HepG2 (cell line): Measurements from ENCODE around the gene UBXN6. TPM values are rescaled to one million over a fixed set of nuclear protein-coding genes. Genes with fewer than 3 reads are reported as not detected.

Experiments used
- ARNT2 ChIP-seq: sonication (generic); formaldehyde crosslinking; IDR thresholded peaks from 2 replicates; pipeline ENCODE4 v1.8.0; 2022; ENCODE audit warnings: mild to moderate bottlenecking, low read depth, missing genetic modification reagents, moderate library complexity
- ETV6 ChIP-seq: sonication (generic); formaldehyde crosslinking; conservative IDR thresholded peaks from 2 replicates; pipeline ENCODE4 v1.4.0; 2020; ENCODE audit warnings: missing genetic modification reagents
- KLF9 ChIP-seq: IDR thresholded peaks from 2 replicates; pipeline ENCODE4 v1.6.1; 2016; ENCODE audit warnings: low read depth
- MTA3 ChIP-seq: sonication (generic); formaldehyde crosslinking; IDR thresholded peaks from 2 replicates; pipeline ENCODE4 v1.4.0; 2020; ENCODE audit warnings: missing genetic modification reagents
- NR2F2 ChIP-seq: IDR thresholded peaks from 2 replicates; pipeline ENCODE4 v1.6.1; 2012; ENCODE audit warnings: low read depth, inconsistent platforms, borderline replicate concordance
- SOX5 ChIP-seq: IDR thresholded peaks from 2 replicates; pipeline ENCODE4 v1.6.1; 2016; ENCODE audit warnings: borderline replicate concordance
- SP2 ChIP-seq: sonication (generic); formaldehyde crosslinking; IDR thresholded peaks from 2 replicates; pipeline ENCODE4 v1.5.1; 2020; ENCODE audit warnings: mild to moderate bottlenecking, missing genetic modification reagents
- ZFP41 ChIP-seq: sonication (generic); formaldehyde crosslinking; IDR thresholded peaks from 2 replicates; pipeline ENCODE4 v1.4.0; 2020; ENCODE audit warnings: mild to moderate bottlenecking, missing genetic modification reagents, borderline replicate concordance
- ZFX ChIP-seq: sonication (generic); formaldehyde crosslinking; IDR thresholded peaks from 2 replicates; pipeline ENCODE4 v1.4.0; 2020; ENCODE audit warnings: mild to moderate bottlenecking, low read depth, missing genetic modification reagents, moderate library complexity
- ZNF121 ChIP-seq: sonication (generic); formaldehyde crosslinking; IDR thresholded peaks from 2 replicates; pipeline ENCODE4 v1.5.0; 2020; ENCODE audit warnings: mild to moderate bottlenecking, missing genetic modification reagents
- ZNF205 ChIP-seq: IDR thresholded peaks from 2 replicates; pipeline ENCODE4 v1.6.1; 2018; ENCODE audit warnings: missing biosample characterization, missing genetic modification reagents
- ZNF510 ChIP-seq: sonication (generic); formaldehyde crosslinking; IDR thresholded peaks from 2 replicates; pipeline ENCODE4 v1.4.0; 2020; ENCODE audit warnings: low read depth, mild to moderate bottlenecking, missing genetic modification reagents
- ZNF709 ChIP-seq: sonication (generic); formaldehyde crosslinking; IDR thresholded peaks from 2 replicates; pipeline ENCODE4 v1.5.0; 2020; ENCODE audit warnings: mild to moderate bottlenecking, missing genetic modification reagents
- ZNF737 ChIP-seq: sonication (generic); formaldehyde crosslinking; IDR thresholded peaks from 2 replicates; pipeline ENCODE4 v1.5.0; 2020; ENCODE audit warnings: missing genetic modification reagents, mild to moderate bottlenecking, borderline replicate concordance
- polyA plus RNA-seq, 8 experiments: library from polyadenylated mRNA; depleted of rRNA in 3 of 8; stranded (reverse) in 7 of 8; unstranded in 1 of 8; fragments of >200 nt; fragmentation: Illumina TruSeq in 4 of 8; extraction: Trizol in 4 of 8; gene quantifications; 2 replicates each; pipeline versions ENCODE4 v1.2.1 to v1.2.3, GENCODE V29; 2011 to 2016; ENCODE audit warnings: low read depth in 4 of 8, missing spikeins in 1 of 8, mixed read lengths in 1 of 8; ENCODE audit not compliant: insufficient read depth in 1 of 8
- total RNA-seq, 5 experiments: library from RNA; depleted of rRNA; stranded (reverse); fragments of >200 nt; fragmentation: Illumina TruSeq; extraction: Trizol; gene quantifications; 2 replicates each; pipeline ENCODE4 v1.2.3, GENCODE V29; 2016; ENCODE audit warnings: low read depth in 1 of 5
- TF ChIP-seq, protein P1 (sequence below): sonication (generic); formaldehyde crosslinking; IDR thresholded peaks from 2 replicates; pipeline ENCODE4 v1.8.1; 2023; ENCODE audit warnings: mild to moderate bottlenecking, missing genetic modification reagents
- TF ChIP-seq, protein P2 (sequence below): sonication (generic); formaldehyde crosslinking; IDR thresholded peaks from 2 replicates; pipeline ENCODE4 v1.5.1; 2020; ENCODE audit warnings: missing genetic modification reagents, mild to moderate bottlenecking, borderline replicate concordance
- TF ChIP-seq, protein P3 (sequence below): sonication (generic); formaldehyde crosslinking; conservative IDR thresholded peaks from 2 replicates; pipeline ENCODE4 v1.4.0; 2020; ENCODE audit warnings: mild to moderate bottlenecking, missing genetic modification reagents, moderate library complexity
- TF ChIP-seq, protein P4 (sequence below): sonication (generic); formaldehyde crosslinking; IDR thresholded peaks from 2 replicates; pipeline ENCODE4 v1.5.0; 2020; ENCODE audit warnings: missing genetic modification reagents
- TF ChIP-seq, protein P5 (sequence below): sonication (generic); formaldehyde crosslinking; IDR thresholded peaks from 2 replicates; pipeline ENCODE4 v1.4.0; 2020; ENCODE audit warnings: missing genetic modification reagents, borderline replicate concordance
- TF ChIP-seq, protein P6 (sequence below): IDR thresholded peaks from 2 replicates; pipeline ENCODE4 v1.6.1; 2018; ENCODE audit warnings: missing genetic modification reagents

The UBXN6 gene
- total and polyA plus RNA-seq, 2 of the 13 experiments (the other 11 are each of a cell fraction or from before 2014, with no cell fraction given) = 34.9 to 35.5 TPM

DNA sequence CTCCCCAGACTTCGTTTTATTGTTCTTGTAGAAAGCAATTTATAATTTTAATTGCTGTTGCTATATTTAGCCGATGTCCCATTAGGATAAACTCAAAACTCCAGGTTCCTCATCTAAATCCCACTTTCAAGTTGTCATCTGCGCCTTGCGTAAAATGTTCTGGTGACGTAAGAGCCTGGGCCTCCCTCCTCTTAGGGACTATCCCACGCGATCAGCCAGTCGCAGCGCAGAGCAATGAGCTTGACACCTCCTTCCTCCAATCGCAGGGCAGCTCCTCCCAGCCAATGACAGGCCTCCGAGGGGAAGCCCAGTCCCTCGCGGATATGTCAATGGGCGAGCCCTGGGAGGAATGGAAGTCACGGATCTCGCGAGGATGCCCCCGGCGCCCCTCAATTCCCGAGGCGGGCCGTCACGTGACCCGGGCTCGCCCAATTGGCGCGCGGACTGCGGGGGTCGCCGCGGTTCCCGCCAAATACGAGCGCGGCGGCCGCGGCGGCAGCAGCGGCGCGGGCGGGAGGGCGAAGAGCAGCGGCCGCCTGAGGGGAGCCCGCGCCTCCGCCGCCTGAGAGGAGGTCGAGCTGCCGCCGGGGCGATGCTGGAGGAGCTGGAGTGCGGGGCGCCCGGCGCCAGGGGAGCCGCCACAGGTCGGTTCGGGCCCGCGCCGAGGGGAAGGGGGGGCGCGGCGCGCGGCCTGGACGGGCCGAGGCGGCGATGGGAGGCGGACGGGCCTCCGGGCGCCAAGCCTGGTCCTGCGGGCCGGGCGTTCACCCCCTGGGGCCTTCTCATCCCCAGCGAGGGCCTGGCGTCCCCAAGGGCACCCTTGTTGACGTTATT is 55.2 kb downstream of the UBXN6 start, which contains the start of gene CHAF1A (continued):
- TF ChIP-seq, protein P1, sequence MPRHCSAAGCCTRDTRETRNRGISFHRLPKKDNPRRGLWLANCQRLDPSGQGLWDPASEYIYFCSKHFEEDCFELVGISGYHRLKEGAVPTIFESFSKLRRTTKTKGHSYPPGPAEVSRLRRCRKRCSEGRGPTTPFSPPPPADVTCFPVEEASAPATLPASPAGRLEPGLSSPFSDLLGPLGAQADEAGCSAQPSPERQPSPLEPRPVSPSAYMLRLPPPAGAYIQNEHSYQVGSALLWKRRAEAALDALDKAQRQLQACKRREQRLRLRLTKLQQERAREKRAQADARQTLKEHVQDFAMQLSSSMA (CRISPR knock-in tag) = no peak
- TF ChIP-seq, protein P2, sequence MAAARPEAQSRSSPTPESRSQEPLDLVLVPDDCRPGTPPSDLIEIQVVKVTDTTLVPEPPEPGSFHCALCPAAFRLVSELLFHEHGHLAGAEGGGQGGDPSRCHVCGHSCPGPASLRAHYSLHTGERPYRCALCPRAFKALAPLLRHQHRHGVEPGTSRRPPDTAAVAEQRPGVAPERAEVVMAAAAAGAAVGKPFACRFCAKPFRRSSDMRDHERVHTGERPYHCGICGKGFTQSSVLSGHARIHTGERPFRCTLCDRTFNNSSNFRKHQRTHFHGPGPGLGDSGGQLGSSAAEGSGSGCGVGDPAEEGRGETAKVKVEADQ (CRISPR knock-in tag) = 0 out of 2 replicates have a peak, but pooled peaks have one; percentile 15
- TF ChIP-seq ARNT2 (CRISPR knock-in tag) (peak; percentile 99), ZFX (peak; percentile 69), NR2F2 (no peak), ZNF510 (CRISPR knock-in tag) (no peak), ZNF709 (CRISPR knock-in tag) (no peak), SOX5 (CRISPR knock-in tag) (no peak), ZFP41 (no peak), MTA3 (CRISPR knock-in tag) (no peak), ZNF121 (CRISPR knock-in tag) (no peak), SP2 (CRISPR knock-in tag) (peak; percentile 96), KLF9 (no peak; the same call in 1 of the 2 replicates), ETV6 (no peak), ZNF205 (no peak), ZNF737 (no peak)
- TF ChIP-seq, protein P3, sequence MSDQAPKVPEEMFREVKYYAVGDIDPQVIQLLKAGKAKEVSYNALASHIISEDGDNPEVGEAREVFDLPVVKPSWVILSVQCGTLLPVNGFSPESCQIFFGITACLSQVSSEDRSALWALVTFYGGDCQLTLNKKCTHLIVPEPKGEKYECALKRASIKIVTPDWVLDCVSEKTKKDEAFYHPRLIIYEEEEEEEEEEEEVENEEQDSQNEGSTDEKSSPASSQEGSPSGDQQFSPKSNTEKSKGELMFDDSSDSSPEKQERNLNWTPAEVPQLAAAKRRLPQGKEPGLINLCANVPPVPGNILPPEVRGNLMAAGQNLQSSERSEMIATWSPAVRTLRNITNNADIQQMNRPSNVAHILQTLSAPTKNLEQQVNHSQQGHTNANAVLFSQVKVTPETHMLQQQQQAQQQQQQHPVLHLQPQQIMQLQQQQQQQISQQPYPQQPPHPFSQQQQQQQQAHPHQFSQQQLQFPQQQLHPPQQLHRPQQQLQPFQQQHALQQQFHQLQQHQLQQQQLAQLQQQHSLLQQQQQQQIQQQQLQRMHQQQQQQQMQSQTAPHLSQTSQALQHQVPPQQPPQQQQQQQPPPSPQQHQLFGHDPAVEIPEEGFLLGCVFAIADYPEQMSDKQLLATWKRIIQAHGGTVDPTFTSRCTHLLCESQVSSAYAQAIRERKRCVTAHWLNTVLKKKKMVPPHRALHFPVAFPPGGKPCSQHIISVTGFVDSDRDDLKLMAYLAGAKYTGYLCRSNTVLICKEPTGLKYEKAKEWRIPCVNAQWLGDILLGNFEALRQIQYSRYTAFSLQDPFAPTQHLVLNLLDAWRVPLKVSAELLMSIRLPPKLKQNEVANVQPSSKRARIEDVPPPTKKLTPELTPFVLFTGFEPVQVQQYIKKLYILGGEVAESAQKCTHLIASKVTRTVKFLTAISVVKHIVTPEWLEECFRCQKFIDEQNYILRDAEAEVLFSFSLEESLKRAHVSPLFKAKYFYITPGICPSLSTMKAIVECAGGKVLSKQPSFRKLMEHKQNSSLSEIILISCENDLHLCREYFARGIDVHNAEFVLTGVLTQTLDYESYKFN (CRISPR knock-in tag) = no peak
- TF ChIP-seq, protein P4, sequence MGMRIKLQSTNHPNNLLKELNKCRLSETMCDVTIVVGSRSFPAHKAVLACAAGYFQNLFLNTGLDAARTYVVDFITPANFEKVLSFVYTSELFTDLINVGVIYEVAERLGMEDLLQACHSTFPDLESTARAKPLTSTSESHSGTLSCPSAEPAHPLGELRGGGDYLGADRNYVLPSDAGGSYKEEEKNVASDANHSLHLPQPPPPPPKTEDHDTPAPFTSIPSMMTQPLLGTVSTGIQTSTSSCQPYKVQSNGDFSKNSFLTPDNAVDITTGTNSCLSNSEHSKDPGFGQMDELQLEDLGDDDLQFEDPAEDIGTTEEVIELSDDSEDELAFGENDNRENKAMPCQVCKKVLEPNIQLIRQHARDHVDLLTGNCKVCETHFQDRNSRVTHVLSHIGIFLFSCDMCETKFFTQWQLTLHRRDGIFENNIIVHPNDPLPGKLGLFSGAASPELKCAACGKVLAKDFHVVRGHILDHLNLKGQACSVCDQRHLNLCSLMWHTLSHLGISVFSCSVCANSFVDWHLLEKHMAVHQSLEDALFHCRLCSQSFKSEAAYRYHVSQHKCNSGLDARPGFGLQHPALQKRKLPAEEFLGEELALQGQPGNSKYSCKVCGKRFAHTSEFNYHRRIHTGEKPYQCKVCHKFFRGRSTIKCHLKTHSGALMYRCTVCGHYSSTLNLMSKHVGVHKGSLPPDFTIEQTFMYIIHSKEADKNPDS (CRISPR knock-in tag) = no peak
- TF ChIP-seq, protein P5, sequence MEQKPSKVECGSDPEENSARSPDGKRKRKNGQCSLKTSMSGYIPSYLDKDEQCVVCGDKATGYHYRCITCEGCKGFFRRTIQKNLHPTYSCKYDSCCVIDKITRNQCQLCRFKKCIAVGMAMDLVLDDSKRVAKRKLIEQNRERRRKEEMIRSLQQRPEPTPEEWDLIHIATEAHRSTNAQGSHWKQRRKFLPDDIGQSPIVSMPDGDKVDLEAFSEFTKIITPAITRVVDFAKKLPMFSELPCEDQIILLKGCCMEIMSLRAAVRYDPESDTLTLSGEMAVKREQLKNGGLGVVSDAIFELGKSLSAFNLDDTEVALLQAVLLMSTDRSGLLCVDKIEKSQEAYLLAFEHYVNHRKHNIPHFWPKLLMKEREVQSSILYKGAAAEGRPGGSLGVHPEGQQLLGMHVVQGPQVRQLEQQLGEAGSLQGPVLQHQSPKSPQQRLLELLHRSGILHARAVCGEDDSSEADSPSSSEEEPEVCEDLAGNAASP (CRISPR knock-in tag) = no peak
- TF ChIP-seq, protein P6, sequence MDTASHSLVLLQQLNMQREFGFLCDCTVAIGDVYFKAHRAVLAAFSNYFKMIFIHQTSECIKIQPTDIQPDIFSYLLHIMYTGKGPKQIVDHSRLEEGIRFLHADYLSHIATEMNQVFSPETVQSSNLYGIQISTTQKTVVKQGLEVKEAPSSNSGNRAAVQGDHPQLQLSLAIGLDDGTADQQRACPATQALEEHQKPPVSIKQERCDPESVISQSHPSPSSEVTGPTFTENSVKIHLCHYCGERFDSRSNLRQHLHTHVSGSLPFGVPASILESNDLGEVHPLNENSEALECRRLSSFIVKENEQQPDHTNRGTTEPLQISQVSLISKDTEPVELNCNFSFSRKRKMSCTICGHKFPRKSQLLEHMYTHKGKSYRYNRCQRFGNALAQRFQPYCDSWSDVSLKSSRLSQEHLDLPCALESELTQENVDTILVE (CRISPR knock-in tag) = no peak
